Osteoblast (primary cell): Measurements from ENCODE around the gene CHST13. TPM values are rescaled to one million over a fixed set of nuclear protein-coding genes. Genes with fewer than 3 reads are reported as not detected.

Experiments used
- DNase-seq: peaks from one replicate; pipeline ENCODE4 v3.0.0; 2011; ENCODE audit warnings: low spot score, mixed read lengths; ENCODE audit not compliant: insufficient read length; ENCODE audit errors: missing footprints
- H2AFZ ChIP-seq: 2 replicates; pipeline ENCODE4 v1.6.0; 2011; ENCODE audit warnings: mild to moderate bottlenecking, low read length
- H3K27ac ChIP-seq: 2 replicates; pipeline ENCODE4 v1.5.1; 2011; ENCODE audit warnings: mild to moderate bottlenecking, low read depth, low read length, moderate library complexity
- H3K27me3 ChIP-seq: 2 replicates; pipeline ENCODE4 v1.6.0; 2012; ENCODE audit warnings: mild to moderate bottlenecking, control low read depth, inconsistent platforms, low read length, moderate library complexity; ENCODE audit not compliant: insufficient read depth
- H3K36me3 ChIP-seq: 2 replicates; pipeline ENCODE4 v1.5.1; 2011; ENCODE audit warnings: mild to moderate bottlenecking, low read length, control low read depth, moderate library complexity; ENCODE audit not compliant: insufficient read depth
- H3K4me1 ChIP-seq: 2 replicates; pipeline ENCODE4 v1.5.1; 2011; ENCODE audit warnings: mild to moderate bottlenecking, low read length, control low read depth, moderate library complexity; ENCODE audit not compliant: insufficient read depth
- H3K4me2 ChIP-seq: 2 replicates; pipeline ENCODE4 v1.6.0; 2011; ENCODE audit warnings: mild to moderate bottlenecking, low read length; ENCODE audit not compliant: insufficient read depth
- H3K4me3 ChIP-seq: fragments of 200-600 bp; sonication (generic); 3 replicates; pipeline ENCODE4 v1.5.1; 2012; ENCODE audit warnings: mild to moderate bottlenecking, low read length, inconsistent platforms; ENCODE audit not compliant: insufficient read depth
- H3K79me2 ChIP-seq: 2 replicates; pipeline ENCODE4 v1.6.0; 2012; ENCODE audit warnings: mild to moderate bottlenecking, low read length, control low read depth, inconsistent platforms; ENCODE audit not compliant: insufficient read depth
- H3K9me3 ChIP-seq: 2 replicates; pipeline ENCODE4 v1.5.1; 2011; ENCODE audit warnings: low read depth, low read length, control low read depth
- H4K20me1 ChIP-seq: 2 replicates; pipeline ENCODE4 v1.6.0; 2012; ENCODE audit warnings: mild to moderate bottlenecking, low read length, control low read depth; ENCODE audit not compliant: insufficient read depth
- total RNA-seq: library from RNA; depleted of rRNA; stranded (reverse); fragments of >200 nt; gene quantifications from 2 replicates; pipeline ENCODE4 v1.2.3, GENCODE V29; 2012
- TF ChIP-seq, protein P1 (sequence below): IDR thresholded peaks from 2 replicates; pipeline ENCODE4 v1.5.1; 2011; ENCODE audit warnings: mild to moderate bottlenecking, low read depth, low read length, moderate library complexity; ENCODE audit errors: extremely low read depth

CHST13 gene
- total RNA-seq, 1 donor, result under 0.01 TPM

DNA sequence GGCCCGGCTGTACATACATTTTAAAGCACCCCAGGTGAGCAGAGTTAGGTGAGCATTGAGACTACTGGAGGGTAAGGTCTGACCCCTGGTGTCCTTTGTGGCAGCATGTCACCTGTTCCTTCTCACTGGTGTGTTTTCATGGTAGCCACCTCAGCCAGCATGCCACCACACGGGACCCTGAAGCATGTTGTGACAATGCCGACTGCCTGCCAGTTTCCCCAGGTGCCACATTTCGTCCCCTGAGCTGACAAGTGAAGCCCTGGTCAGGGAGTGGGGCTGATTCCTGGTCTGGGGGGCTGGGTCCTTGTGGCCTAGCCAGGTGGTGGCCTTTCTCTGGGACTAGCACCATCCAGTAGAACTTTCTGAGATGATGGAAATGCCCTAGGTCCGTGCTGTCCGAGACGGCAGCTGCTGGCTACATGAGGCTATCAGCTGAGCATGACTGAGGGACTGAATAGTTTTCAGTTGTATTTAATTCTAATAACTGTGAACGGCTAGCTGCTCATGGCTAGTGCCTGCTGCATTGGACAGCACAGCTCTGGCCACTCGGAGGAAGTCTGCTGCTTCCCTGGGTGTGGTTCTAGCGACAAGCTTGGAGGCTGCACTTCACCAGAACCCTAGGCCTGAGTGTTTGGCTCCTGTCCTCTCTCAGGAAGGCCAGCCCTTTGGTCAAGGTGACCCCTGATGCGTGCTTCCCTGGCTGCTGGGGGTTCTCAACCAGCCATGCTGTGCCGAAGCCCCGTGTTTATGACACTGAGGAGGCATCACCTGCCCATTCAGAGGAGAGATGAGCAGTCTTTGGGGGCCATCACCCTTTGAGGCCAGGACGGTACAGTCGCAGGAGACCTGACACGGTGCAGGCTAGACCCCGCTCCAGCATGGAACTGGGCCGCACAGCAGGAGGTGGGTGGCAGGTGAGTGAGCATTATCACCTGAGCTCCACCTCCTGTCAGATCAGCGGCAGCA lies 30.9 kb downstream of the CHST13 start:
- no peak overlapping the region for H3K4me2 ChIP-seq
- peak; percentile 32 for DNase-seq
- no peak overlapping the region for H3K27ac ChIP-seq
- H3K9me3 ChIP-seq, result no peaks in the 10 kb centered on the region
- no peaks in the 10 kb centered on the region for H3K79me2 ChIP-seq
- no peaks in the 10 kb centered on the region for H3K4me1 ChIP-seq
- H3K27me3 ChIP-seq, result peaks cover 14% of the 10 kb centered on the region
- TF ChIP-seq, protein P1, sequence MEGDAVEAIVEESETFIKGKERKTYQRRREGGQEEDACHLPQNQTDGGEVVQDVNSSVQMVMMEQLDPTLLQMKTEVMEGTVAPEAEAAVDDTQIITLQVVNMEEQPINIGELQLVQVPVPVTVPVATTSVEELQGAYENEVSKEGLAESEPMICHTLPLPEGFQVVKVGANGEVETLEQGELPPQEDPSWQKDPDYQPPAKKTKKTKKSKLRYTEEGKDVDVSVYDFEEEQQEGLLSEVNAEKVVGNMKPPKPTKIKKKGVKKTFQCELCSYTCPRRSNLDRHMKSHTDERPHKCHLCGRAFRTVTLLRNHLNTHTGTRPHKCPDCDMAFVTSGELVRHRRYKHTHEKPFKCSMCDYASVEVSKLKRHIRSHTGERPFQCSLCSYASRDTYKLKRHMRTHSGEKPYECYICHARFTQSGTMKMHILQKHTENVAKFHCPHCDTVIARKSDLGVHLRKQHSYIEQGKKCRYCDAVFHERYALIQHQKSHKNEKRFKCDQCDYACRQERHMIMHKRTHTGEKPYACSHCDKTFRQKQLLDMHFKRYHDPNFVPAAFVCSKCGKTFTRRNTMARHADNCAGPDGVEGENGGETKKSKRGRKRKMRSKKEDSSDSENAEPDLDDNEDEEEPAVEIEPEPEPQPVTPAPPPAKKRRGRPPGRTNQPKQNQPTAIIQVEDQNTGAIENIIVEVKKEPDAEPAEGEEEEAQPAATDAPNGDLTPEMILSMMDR, result no peak
- H2AFZ ChIP-seq, result no peak overlapping the region
- H3K4me3 ChIP-seq, result no peak overlapping the region
- no peaks in the 10 kb centered on the region for H4K20me1 ChIP-seq
- no peaks in the 10 kb centered on the region for H3K36me3 ChIP-seq

DNA sequence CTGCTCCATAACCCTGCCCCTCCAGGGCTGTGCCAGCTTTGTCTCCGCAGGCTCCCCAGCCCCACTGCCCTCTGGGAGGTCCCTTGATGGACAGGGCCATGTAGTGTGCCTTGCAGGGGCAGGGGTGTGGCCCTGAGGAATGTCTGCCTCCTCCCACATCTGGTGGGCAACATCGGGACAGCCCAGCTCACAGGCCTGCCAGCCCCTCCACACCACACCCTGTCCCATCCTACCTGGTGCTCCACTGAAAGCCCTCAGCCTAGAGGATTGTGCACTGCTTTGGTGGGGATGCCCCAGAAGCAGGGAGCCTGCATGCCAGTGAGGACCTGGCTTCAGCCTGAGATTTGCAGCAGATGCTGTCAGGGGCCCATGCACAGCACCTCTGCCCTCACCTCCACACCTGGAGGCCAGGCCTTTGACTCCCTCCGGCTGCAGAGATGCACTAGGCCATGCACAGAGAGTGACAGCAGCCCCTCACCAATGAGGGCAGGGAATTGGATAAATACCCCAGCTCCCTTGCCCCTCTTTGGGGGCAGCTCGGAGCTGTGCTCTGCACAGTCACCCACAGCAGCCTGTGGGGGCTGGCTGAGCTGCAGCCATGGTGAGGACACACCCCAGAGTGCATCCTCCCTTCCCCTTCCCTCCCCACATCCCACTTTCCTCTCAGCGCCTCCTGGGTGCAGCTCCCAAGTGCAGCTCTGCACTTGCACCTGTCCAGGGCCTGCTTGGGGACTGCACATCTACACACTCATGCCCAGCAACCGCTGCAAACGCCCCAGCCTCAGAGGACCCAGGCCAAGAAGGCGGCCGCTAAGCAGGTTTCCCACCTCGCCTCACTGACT lies 32.1 kb downstream of the CHST13 start:
- Histone ChIP-seq H3K4me1 (no peaks in the 10 kb centered on the region), H4K20me1 (no peaks in the 10 kb centered on the region), H3K27me3 (peaks cover 17% of the 10 kb centered on the region), H3K36me3 (no peaks in the 10 kb centered on the region), H2AFZ (no peak overlapping the region), H3K4me2 (no peak overlapping the region), H3K27ac (no peak overlapping the region), H3K9me3 (no peaks in the 10 kb centered on the region), H3K79me2 (no peaks in the 10 kb centered on the region), H3K4me3 (no peak overlapping the region)
- TF ChIP-seq, protein P1, result no peak
- peak; percentile 43 for DNase-seq

DNA sequence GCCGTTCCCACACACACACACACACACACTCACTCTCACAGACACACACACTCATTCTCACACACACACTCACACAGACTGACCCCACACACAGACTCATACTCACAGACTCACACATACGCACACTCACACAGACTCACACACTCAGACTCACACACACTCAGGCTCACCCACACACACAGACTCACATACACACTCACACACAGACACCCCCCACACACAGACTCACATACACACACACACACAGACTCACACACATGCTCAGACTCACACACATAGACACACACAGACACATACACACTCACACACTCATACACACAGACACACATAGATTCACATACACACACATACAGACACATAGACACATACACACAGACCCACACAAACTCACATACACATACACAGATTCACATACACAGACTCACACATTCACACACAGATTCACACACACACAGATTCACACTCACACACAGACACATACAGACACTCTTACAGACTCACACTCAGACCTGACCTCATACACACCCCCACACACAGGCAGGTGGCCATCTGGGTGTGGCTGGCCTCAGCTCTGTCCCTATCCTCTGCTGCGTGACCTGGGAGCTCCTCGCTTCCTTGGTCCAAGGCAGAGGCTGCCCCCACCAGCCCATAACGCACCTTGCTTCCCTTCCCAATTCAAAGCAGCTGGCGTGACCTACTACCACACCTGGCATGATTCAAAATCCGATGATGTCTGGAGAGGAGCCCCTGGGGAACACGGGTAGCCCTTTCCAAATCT lies 32.9 kb downstream of the CHST13 start:
- H3K79me2 ChIP-seq, result no peaks in the 10 kb centered on the region
- peak; percentile 14 for DNase-seq
- TF ChIP-seq, protein P1, result no peak
- H3K4me3 ChIP-seq, result no peak overlapping the region
- H3K27me3 ChIP-seq, result peaks cover 20% of the 10 kb centered on the region
- no peaks in the 10 kb centered on the region for H3K36me3 ChIP-seq
- H4K20me1 ChIP-seq, result no peaks in the 10 kb centered on the region
- H3K4me2 ChIP-seq, result no peak overlapping the region
- no peaks in the 10 kb centered on the region for H3K9me3 ChIP-seq
- H3K4me1 ChIP-seq, result no peaks in the 10 kb centered on the region
- H2AFZ ChIP-seq, result no peak overlapping the region
- no peak overlapping the region for H3K27ac ChIP-seq
